Esophagus squamous epithelium (tissue), 4 donors: Measurements from ENCODE around the gene ZBTB42.

ENCODE experiments used
- POLR2A ChIP-seq, 4 donors: fragments of 450-650 bp; IDR thresholded peaks; one replicate each; pipeline ENCODE4 v1.6.1; 2017; ENCODE audit warnings: antibody characterized with exemption in 4 of 4, mild to moderate bottlenecking in 4 of 4, moderate library complexity in 3 of 4
- TF ChIP-seq, protein P1 (sequence below), 6 experiments: fragments of 450-650 bp in 4 of 6; fragments of 200-600 bp in 2 of 6; sonication (generic) in 2 of 6; IDR thresholded peaks; one replicate each; pipeline ENCODE4 v1.5.1; 2016 to 2019; ENCODE audit warnings: antibody characterized with exemption in 6 of 6, mild to moderate bottlenecking in 4 of 6, moderate library complexity in 4 of 6

DNA sequence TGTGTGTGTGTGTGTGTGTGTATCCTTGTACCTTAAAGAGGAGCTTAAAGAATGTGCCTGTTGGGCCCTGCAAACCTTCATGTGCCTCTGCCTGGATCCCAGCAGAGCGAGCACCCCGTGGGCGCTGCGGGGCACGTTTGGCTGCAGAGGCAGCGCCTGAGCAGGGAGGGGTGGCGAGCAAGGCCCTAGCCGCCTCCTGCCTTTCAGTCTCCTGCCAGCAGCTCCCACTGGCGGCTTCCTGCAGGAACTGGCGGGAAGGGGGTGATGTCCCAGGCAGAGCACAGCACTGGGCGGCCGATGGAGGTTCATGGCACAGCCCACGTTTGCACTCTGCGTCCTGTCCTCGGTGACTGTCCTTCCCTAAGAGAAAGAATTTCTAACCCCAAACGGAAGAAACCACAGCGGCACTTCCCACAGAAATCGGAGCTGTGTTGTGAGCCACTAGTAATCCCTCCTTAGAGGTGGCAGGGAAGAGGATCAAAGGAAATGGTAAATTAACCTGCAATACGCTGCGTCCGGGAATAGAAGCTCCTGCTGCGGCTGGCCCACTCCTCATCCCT lies 19.8 kb downstream of the ZBTB42 start:
- TF ChIP-seq, protein P1, sequence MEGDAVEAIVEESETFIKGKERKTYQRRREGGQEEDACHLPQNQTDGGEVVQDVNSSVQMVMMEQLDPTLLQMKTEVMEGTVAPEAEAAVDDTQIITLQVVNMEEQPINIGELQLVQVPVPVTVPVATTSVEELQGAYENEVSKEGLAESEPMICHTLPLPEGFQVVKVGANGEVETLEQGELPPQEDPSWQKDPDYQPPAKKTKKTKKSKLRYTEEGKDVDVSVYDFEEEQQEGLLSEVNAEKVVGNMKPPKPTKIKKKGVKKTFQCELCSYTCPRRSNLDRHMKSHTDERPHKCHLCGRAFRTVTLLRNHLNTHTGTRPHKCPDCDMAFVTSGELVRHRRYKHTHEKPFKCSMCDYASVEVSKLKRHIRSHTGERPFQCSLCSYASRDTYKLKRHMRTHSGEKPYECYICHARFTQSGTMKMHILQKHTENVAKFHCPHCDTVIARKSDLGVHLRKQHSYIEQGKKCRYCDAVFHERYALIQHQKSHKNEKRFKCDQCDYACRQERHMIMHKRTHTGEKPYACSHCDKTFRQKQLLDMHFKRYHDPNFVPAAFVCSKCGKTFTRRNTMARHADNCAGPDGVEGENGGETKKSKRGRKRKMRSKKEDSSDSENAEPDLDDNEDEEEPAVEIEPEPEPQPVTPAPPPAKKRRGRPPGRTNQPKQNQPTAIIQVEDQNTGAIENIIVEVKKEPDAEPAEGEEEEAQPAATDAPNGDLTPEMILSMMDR (IDR thresholded peaks at IDR 0.05): peak in 5 of 6 experiments; percentile 37 to 65 (median 57)
- TF ChIP-seq POLR2A (IDR thresholded peaks at IDR 0.05): no peak
